H1 (cell line): ENCODE measurements around the gene TMPRSS15. TPM values are rescaled to one million over a fixed set of nuclear protein-coding genes. Genes with fewer than 3 reads are reported as not detected.

ENCODE experiments used
- CTCF ChIA-PET: fragments of 300-600 bp; sonication (Branson Sonifier 250); formaldehyde crosslinking; loops from one replicate; lab custom pipeline; 2021; ENCODE audit not compliant: partially characterized antibody; lab: Charles Lee
- POLR2A ChIA-PET: fragments of 300-600 bp; sonication (Branson Sonifier 250); formaldehyde crosslinking; loops from one replicate; lab custom pipeline; 2021; ENCODE audit warnings: inconsistent platforms; ENCODE audit not compliant: partially characterized antibody; lab: Charles Lee
- DNase-seq, 2 experiments: peaks; one replicate each; pipeline versions ENCODE4 v3.0.0 to v3.0.0-alpha.2; 2010 to 2022; ENCODE audit warnings: low spot score in 2 of 2, low read depth in 1 of 2, mixed read lengths in 1 of 2
- FAIRE-seq: peaks from 2 replicates; lab custom pipeline; 2011; peaks lifted over from hg19 to GRCh38; lab: Jason Lieb, UNC
- H2AFZ ChIP-seq: 2 replicates; pipeline ENCODE4 v1.8.1; 2012; ENCODE audit warnings: low read length, inconsistent platforms
- H2AK5ac ChIP-seq: 2 replicates; pipeline ENCODE4 v1.6.1; 2013; ENCODE audit warnings: low read depth, low read length
- H2BK120ac ChIP-seq: replicated peaks from 2 replicates; pipeline ENCODE3; 2013; ENCODE audit warnings: low read depth, low read length, inconsistent platforms
- H2BK12ac ChIP-seq: 2 replicates; pipeline ENCODE4 v1.6.1; 2013; ENCODE audit warnings: low read depth, low read length
- H2BK15ac ChIP-seq: 2 replicates; pipeline ENCODE4 v1.6.1; 2013; ENCODE audit warnings: low read length
- H2BK20ac ChIP-seq: 2 replicates; pipeline ENCODE4 v1.6.1; 2013; ENCODE audit warnings: low read length
- H2BK5ac ChIP-seq: 2 replicates; pipeline ENCODE4 v1.6.1; 2013; ENCODE audit warnings: low read depth, low read length
- H3K14ac ChIP-seq: 2 replicates; pipeline ENCODE4 v1.6.1; 2013; ENCODE audit warnings: inconsistent platforms; ENCODE audit not compliant: insufficient read length
- H3K18ac ChIP-seq: 2 replicates; pipeline ENCODE4 v1.6.1; 2013; ENCODE audit warnings: low read length; ENCODE audit errors: extremely low read depth
- H3K23ac ChIP-seq: 2 replicates; pipeline ENCODE4 v1.6.1; 2013; ENCODE audit warnings: inconsistent platforms; ENCODE audit not compliant: insufficient read length
- H3K23me2 ChIP-seq: 2 replicates; pipeline ENCODE4 v1.6.1; 2013; ENCODE audit warnings: low read depth, low read length
- H3K27ac ChIP-seq: 2 replicates; pipeline ENCODE4 v1.6.1; 2011; ENCODE audit warnings: low read depth, low read length, inconsistent platforms
- H3K27me3 ChIP-seq, 4 experiments: replicated peaks in 1 of 4; 1 replicate in 1 of 4; 2 replicates in 3 of 4; pipeline versions ENCODE4 v1.6.1 to v1.8.1; 2011 to 2013; ENCODE audit warnings: low read length in 3 of 4, mild to moderate bottlenecking in 3 of 4, inconsistent platforms in 2 of 4, mixed read lengths in 2 of 4, moderate library complexity in 1 of 4; ENCODE audit not compliant: control insufficient read depth in 3 of 4, insufficient read depth in 3 of 4; ENCODE audit errors: extremely low read depth in 1 of 4
- H3K36me3 ChIP-seq, 4 experiments: 2 replicates each; pipeline versions ENCODE4 v1.6.1 to v1.8.1; 2011 to 2013; ENCODE audit warnings: mild to moderate bottlenecking in 4 of 4, low read length in 3 of 4, moderate library complexity in 2 of 4, control low read depth in 1 of 4, inconsistent platforms in 1 of 4; ENCODE audit not compliant: insufficient read depth in 4 of 4, control insufficient read depth in 2 of 4
- H3K4ac ChIP-seq: replicated peaks from 2 replicates; pipeline ENCODE3; 2013; ENCODE audit warnings: low read length, low read depth, mixed read lengths, inconsistent platforms; ENCODE audit not compliant: insufficient read length
- H3K4me1 ChIP-seq, 4 experiments: replicated peaks in 1 of 4; 1 replicate in 1 of 4; 2 replicates in 3 of 4; pipeline versions ENCODE4 v1.6.1 to v1.8.1; 2011 to 2013; ENCODE audit warnings: low read length in 3 of 4, inconsistent platforms in 2 of 4, mixed read lengths in 1 of 4; ENCODE audit not compliant: insufficient read depth in 4 of 4, control insufficient read depth in 3 of 4
- H3K4me2 ChIP-seq, 2 experiments: 2 replicates each; pipeline versions ENCODE4 v1.6.1 to v1.8.1; 2011 to 2013; ENCODE audit warnings: low read depth in 2 of 2, low read length in 2 of 2, control low read depth in 1 of 2, inconsistent platforms in 1 of 2, mild to moderate bottlenecking in 1 of 2; ENCODE audit not compliant: insufficient read depth in 1 of 2
- H3K4me3 ChIP-seq, 4 experiments: fragments of 200-600, 300-600 bp in 1 of 4; sonication (generic), shearing (Covaris generic), sonication (Bioruptor Twin) in 1 of 4; 2 replicates each; pipeline versions ENCODE4 v1.5.1 to v1.8.1; 2011 to 2016; ENCODE audit warnings: low read length in 4 of 4, low read depth in 3 of 4, control low read depth in 2 of 4, inconsistent platforms in 2 of 4, mild to moderate bottlenecking in 2 of 4, mixed read lengths in 1 of 4, moderate library complexity in 1 of 4; ENCODE audit not compliant: insufficient read depth in 2 of 4; ENCODE audit errors: extremely low read depth in 1 of 4
- H3K56ac ChIP-seq: replicated peaks from 2 replicates; pipeline ENCODE3; 2013; ENCODE audit warnings: low read depth, mild to moderate bottlenecking, mixed read lengths, low read length, inconsistent platforms; ENCODE audit not compliant: insufficient read length
- H3K79me1 ChIP-seq: 2 replicates; pipeline ENCODE4 v1.6.1; 2013; ENCODE audit warnings: low read depth, low read length, control low read depth
- H3K79me2 ChIP-seq, 2 experiments: 2 replicates each; pipeline versions ENCODE4 v1.6.1 to v1.8.1; 2012 to 2013; ENCODE audit warnings: low read length in 2 of 2, mild to moderate bottlenecking in 2 of 2, inconsistent platforms in 1 of 2; ENCODE audit not compliant: insufficient read depth in 2 of 2, control insufficient read depth in 1 of 2
- H3K9ac ChIP-seq, 4 experiments: replicated peaks in 1 of 4; 1 replicate in 1 of 4; 2 replicates in 3 of 4; pipeline versions ENCODE4 v1.6.1 to v1.8.1; 2011 to 2013; ENCODE audit warnings: low read depth in 3 of 4, low read length in 3 of 4, control low read depth in 2 of 4, mild to moderate bottlenecking in 2 of 4, moderate library complexity in 2 of 4, inconsistent platforms in 1 of 4; ENCODE audit errors: extremely low read depth in 1 of 4
- H3K9me3 ChIP-seq, 2 experiments: 2 replicates each; pipeline versions ENCODE4 v1.6.1 to v1.8.1; 2012 to 2013; ENCODE audit warnings: mild to moderate bottlenecking in 2 of 2, moderate library complexity in 2 of 2, control low read depth in 1 of 2, inconsistent platforms in 1 of 2, low read depth in 1 of 2, low read length in 1 of 2, mixed read lengths in 1 of 2; ENCODE audit not compliant: insufficient read depth in 2 of 2
- H4K20me1 ChIP-seq, 2 experiments: replicated peaks in 1 of 2; 2 replicates each; pipeline versions ENCODE3 to v1.8.1; 2011 to 2013; ENCODE audit warnings: inconsistent platforms in 2 of 2, low read length in 2 of 2, mild to moderate bottlenecking in 1 of 2; ENCODE audit not compliant: insufficient read depth in 2 of 2, control insufficient read depth in 1 of 2
- H4K5ac ChIP-seq: 2 replicates; pipeline ENCODE4 v1.6.1; 2013; ENCODE audit warnings: low read length, low read depth, mixed read lengths, inconsistent platforms; ENCODE audit not compliant: insufficient read length
- H4K8ac ChIP-seq: 2 replicates; pipeline ENCODE4 v1.8.0; 2013; ENCODE audit warnings: mild to moderate bottlenecking, moderate library complexity, low read length, inconsistent platforms; ENCODE audit not compliant: insufficient read depth; ENCODE audit errors: extremely low read depth
- H4K91ac ChIP-seq: replicated peaks from 2 replicates; pipeline ENCODE3; 2013; ENCODE audit warnings: low read length, mixed read lengths, inconsistent platforms; ENCODE audit not compliant: insufficient read length
- EGR1 ChIP-seq: IDR thresholded peaks from 2 replicates; pipeline ENCODE4 v1.6.1; 2011; ENCODE audit warnings: low read depth, low read length, borderline replicate concordance
- HDAC2 ChIP-seq, 2 experiments: fragments of 300-600 bp in 1 of 2; sonication (generic) in 1 of 2; IDR thresholded peaks; 2 replicates each; pipeline ENCODE4 v1.6.1; 2011 to 2012; ENCODE audit warnings: low read depth in 2 of 2, low read length in 2 of 2, mild to moderate bottlenecking in 2 of 2, moderate library complexity in 2 of 2, borderline replicate concordance in 1 of 2, inconsistent platforms in 1 of 2
- HDAC6 ChIP-seq: IDR thresholded peaks from one replicate; pipeline ENCODE4 v1.7.1; 2012; ENCODE audit warnings: low read depth, mild to moderate bottlenecking, inconsistent platforms, low read length, moderate library complexity
- POLR2AphosphoS5 ChIP-seq: IDR thresholded peaks from 2 replicates; pipeline ENCODE4 v1.6.1; 2011; ENCODE audit warnings: low read depth, low read length
- TAF7 ChIP-seq: optimal IDR thresholded peaks from 2 replicates; pipeline ENCODE3; 2011; ENCODE audit warnings: low read depth, mild to moderate bottlenecking, inconsistent platforms, low read length, moderate library complexity, borderline replicate concordance
- WGBS, 2 experiments: shearing (Covaris generic) in 1 of 2; methylation state at CpG; one replicate each; pipeline versions ENCODE4 v1.1.6 to v1.1.7; 2013 to 2015; ENCODE audit warnings: low lambda C conversion rate in 2 of 2, mixed read lengths in 2 of 2, inconsistent platforms in 1 of 2, low coverage in 1 of 2, missing lambda C conversion rate in 1 of 2; ENCODE audit not compliant: insufficient replicate concordance in 2 of 2, insufficient coverage in 1 of 2, insufficient read length in 1 of 2; ENCODE audit errors: extremely low coverage in 1 of 2, missing lambda C conversion rate in 1 of 2; 5-methylcytosine and 5-hydroxymethylcytosine counted together
- polyA plus RNA-seq, 7 experiments: library from polyadenylated mRNA; depleted of rRNA in 3 of 7; stranded (reverse) in 5 of 7; unstranded in 2 of 7; fragments of >200 nt in 5 of 7; fragments of 200-250 nt in 2 of 7; gene quantifications; 1 replicate in 5 of 7; 2 replicates in 1 of 7; 4 replicates in 1 of 7; pipeline versions ENCODE4 v1.2.1 to v1.2.3, GENCODE V29; 2011 to 2013; ENCODE audit warnings: missing spikeins in 2 of 7, mixed read lengths in 2 of 7
- total RNA-seq: library from RNA; stranded (reverse); fragmentation: NEBNext Ultra II Directional; extraction: Animal tissue kit (Norgen Biotek cat#: 25700); gene quantifications from 2 replicates; pipeline ENCODE4 v1.2.1, GENCODE V29; 2021

Gene TMPRSS15
- total and polyA plus RNA-seq, 2 of the 8 experiments (the other 6 are each of a cell fraction or from before 2014, with no cell fraction given): not detected

GRCh38 chr21:18443085-18443484, 39.5 kb upstream of the TMPRSS15 start:
- no peak overlapping the region for H3K56ac ChIP-seq
- H3K23me2 ChIP-seq: no peaks in the 10 kb centered on the region
- TF ChIP-seq POLR2AphosphoS5 (no peak), TAF7 (no peak), HDAC6 (no peak), HDAC2 (IDR thresholded peaks at IDR 0.05; ENCODE audit: borderline replicate concordance in 1 of 2, low read depth in 2 of 2, low read length in 2 of 2) (no peak), EGR1 (no peak)
- 82% methylated on average over 7 of the region's 7 CpGs; no CpG with 5 or more reads in 1 of the 2 experiments for WGBS, 2 experiments
- no peaks in the 10 kb centered on the region for H3K79me2 ChIP-seq
- H3K9ac ChIP-seq: no peak overlapping the region
- DNase-seq (no peak), FAIRE-seq (no peak)
- H3K36me3 ChIP-seq: no peaks in the 10 kb centered on the region
- H3K4me3 ChIP-seq: no peak overlapping the region
- no peak overlapping the region for H3K14ac ChIP-seq
- no peak overlapping the region for H4K8ac ChIP-seq
- ChIA-PET CTCF (interaction anchor here (0.6 to 1.5 kb wide), 4 partner anchors 14 to 626 kb away, joined by 3 to 4 read pairs (median 4); no protein-coding TSS in a partner anchor), POLR2A (no interaction called here)
- no peak overlapping the region for H2BK120ac ChIP-seq
- peaks cover 0 to 2% of the 10 kb centered on the region in 2 experiments; a peak in 1 of 4 replicates for H3K9me3 ChIP-seq
- no peak overlapping the region for H2BK20ac ChIP-seq
- H3K4me2 ChIP-seq: no peak overlapping the region
- no peaks in the 10 kb centered on the region for H3K79me1 ChIP-seq
- H2BK15ac ChIP-seq: no peak overlapping the region
- H3K18ac ChIP-seq: no peak overlapping the region
- no peak overlapping the region for H3K23ac ChIP-seq
- no peak overlapping the region for H2BK5ac ChIP-seq
- no peaks in the 10 kb centered on the region for H3K4me1 ChIP-seq
- 0 out of 2 replicates have a peak overlapping the region, but pooled peaks have one; percentile 64 for H2AFZ ChIP-seq
- no peaks in the 10 kb centered on the region for H4K20me1 ChIP-seq
- no peak overlapping the region for H2AK5ac ChIP-seq
- H4K5ac ChIP-seq: no peak overlapping the region
- H3K27me3 ChIP-seq: no peaks in the 10 kb centered on the region
- H4K91ac ChIP-seq: no peak overlapping the region
- H3K27ac ChIP-seq: no peak overlapping the region
- H3K4ac ChIP-seq: no peak overlapping the region
- H2BK12ac ChIP-seq: no peak overlapping the region
